ENCODE measurements around the gene SUPT20HL1.
"Not testable (repeated sequence)": the region's sequence is repeated elsewhere in the genome, so short reads cannot be mapped to it uniquely, and the experiment has no call there.

- not testable (repeated sequence) for TF ChIP-seq CTCF (IDR thresholded peaks at IDR 0.05; ENCODE audit: low read depth, low read length); EZH2phosphoT487 (IDR thresholded peaks at IDR 0.05; ENCODE audit: low read depth)
Measured at GRCh38 chrX:24363432-24364181, 3.2 kb downstream of the SUPT20HL1 start.
